ACC112 (cell line): ENCODE results near the gene RTN4.

Source experiments
- H2AFZ ChIP-seq: fragments of 200-600 bp; sonication (generic); one replicate; pipeline ENCODE4 v1.6.0; 2017; ENCODE audit warnings: antibody characterized with exemption, low read length; ENCODE audit not compliant: unreplicated experiment
- H3K27ac ChIP-seq: fragments of 200-600 bp; sonication (generic); 2 replicates; pipeline ENCODE4 v1.5.1; 2014; ENCODE audit warnings: low read depth, mild to moderate bottlenecking, antibody characterized with exemption, low read length, moderate library complexity
- H3K27me3 ChIP-seq: fragments of 200-600 bp; sonication (generic); 2 replicates; pipeline ENCODE4 v1.6.1; 2014; ENCODE audit warnings: mild to moderate bottlenecking, antibody characterized with exemption, low read length, moderate library complexity, mixed read lengths; ENCODE audit not compliant: insufficient read depth
- H3K36me3 ChIP-seq: fragments of 200-600 bp; sonication (generic); 2 replicates; pipeline ENCODE4 v1.6.1; 2016; ENCODE audit warnings: mild to moderate bottlenecking, antibody characterized with exemption, low read length, moderate library complexity, mixed read lengths; ENCODE audit not compliant: insufficient read depth
- H3K4me1 ChIP-seq: fragments of 200-600 bp; sonication (generic); one replicate; pipeline ENCODE4 v1.6.1; 2016; ENCODE audit warnings: low read length, mixed read lengths; ENCODE audit not compliant: insufficient read depth, unreplicated experiment, control insufficient read depth
- H3K4me3 ChIP-seq: fragments of 200-600 bp; sonication (generic); 2 replicates; pipeline ENCODE4 v1.5.1; 2014; ENCODE audit warnings: mild to moderate bottlenecking, low read depth, low read length
- H3K79me2 ChIP-seq: fragments of 200-600 bp; sonication (generic); one replicate; pipeline ENCODE4 v1.6.0; 2016; ENCODE audit warnings: low read length; ENCODE audit not compliant: control insufficient read depth, unreplicated experiment, insufficient read depth

The RTN4 gene

DNA sequence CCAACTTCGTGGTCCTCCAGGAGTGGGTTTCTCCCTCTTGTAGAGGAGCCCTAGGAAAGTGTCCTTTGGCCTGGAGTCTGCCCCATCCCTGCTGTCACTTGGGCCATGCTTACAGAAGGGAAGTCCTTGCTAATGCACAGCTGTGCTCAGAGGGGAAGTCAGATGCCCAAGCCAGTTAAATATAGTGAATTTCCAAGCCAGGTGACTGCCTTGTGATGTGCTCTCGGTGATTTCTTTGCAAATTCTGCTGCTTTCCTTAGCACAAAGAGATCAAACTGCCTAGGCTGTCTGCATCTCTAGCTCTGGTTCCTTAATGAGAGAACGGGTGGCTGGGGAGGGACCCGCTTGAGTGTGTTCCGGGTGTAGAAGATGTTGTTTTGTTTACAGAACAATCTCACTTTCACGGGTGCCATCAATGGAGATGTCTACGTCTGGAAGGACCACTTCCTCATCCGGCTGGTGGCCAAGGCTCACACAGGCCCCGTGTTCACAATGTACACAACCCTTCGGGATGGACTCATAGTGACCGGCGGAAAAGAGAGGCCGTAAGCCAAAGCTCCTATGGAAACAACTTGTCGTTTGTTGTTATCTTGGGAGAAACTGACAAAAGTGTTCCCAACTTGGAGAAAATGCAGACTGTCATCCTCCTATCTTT lies 91.4 kb downstream of the RTN4 start:
- Histone ChIP-seq H3K79me2 (no peaks in the 10 kb centered on the region), H3K27me3 (no peaks in the 10 kb centered on the region), H2AFZ (no peak overlapping the region), H3K27ac (no peak overlapping the region), H3K4me1 (no peaks in the 10 kb centered on the region), H3K4me3 (no peak overlapping the region), H3K36me3 (no peaks in the 10 kb centered on the region)

- H2AFZ ChIP-seq, result no peak overlapping the region
- no peaks in the 10 kb centered on the region for H3K27me3 ChIP-seq
- H3K79me2 ChIP-seq, result no peaks in the 10 kb centered on the region
- H3K36me3 ChIP-seq, result no peaks in the 10 kb centered on the region
- peaks cover 9% of the 10 kb centered on the region for H3K4me1 ChIP-seq
- H3K4me3 ChIP-seq, result no peak overlapping the region
- H3K27ac ChIP-seq, result no peak overlapping the region
Observed at GRCh38 chr2:54957321-54957999, 92.8 kb downstream of the RTN4 start.

DNA sequence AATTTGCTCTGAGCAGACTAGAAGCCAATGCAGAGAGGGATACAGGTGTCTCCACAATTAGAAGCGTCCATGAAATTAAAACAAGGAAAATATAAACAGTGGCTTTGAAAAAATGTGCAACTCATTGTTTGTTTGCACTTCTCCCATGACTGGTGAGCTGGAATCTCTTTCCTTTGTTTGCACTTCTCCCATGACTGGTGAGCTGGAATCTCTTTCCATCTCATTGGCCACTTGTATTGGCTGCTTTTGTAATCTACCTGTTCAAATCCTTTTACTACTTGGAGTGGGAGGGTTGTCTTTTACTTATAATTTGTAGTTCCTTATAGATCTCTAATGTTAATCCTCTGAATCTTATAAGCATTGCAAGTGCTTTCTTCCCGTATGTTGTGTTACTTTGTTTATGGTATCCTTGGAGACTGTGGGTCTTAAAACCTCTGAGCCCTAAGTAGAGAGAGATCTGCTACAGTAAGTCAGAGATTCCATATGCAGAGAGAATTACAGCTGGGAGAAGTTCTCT lies 94.1 kb downstream of the RTN4 start:
- H3K79me2 ChIP-seq, result no peaks in the 10 kb centered on the region

DNA sequence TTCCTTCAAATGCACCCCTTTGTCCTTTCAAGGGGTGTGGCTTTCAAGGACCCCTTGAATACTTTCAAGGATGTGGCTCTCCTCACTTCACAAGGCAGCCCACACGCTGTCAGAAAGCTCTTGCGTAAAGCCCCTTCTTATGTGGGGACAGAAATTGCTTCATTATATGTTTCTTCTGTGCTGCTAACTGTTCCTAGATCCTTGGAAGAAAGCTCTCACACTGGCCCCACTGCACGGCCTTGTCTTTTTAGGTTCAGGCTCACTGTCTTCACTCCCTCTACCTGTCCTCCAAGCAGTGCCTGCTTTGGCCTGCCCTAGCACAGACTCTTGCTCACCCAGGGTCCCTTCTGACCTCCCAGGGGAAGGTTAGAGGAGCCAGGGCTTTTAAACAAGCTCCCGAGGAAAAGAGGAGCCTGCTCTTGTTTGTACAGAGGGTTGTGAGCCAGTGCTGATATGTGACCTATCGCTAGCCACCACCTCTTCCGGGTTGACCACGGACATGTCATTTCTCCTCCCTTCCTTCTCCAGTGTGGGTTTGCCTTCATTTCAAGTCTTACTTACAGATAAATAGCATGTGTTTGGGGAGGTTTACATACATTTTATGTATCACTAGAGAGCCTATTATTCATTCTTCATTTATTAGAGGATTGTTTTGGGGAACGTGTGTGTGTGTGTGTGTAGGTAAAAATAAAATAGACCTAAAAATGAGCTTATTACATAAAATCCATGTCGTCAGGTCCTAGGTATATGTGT lies 94.7 kb downstream of the RTN4 start:
- no peak overlapping the region for H3K27ac ChIP-seq
- no peaks in the 10 kb centered on the region for H3K36me3 ChIP-seq
- no peak overlapping the region for H3K4me3 ChIP-seq
- H3K4me1 ChIP-seq, result peaks cover 16% of the 10 kb centered on the region
- no peak overlapping the region for H2AFZ ChIP-seq
- no peaks in the 10 kb centered on the region for H3K27me3 ChIP-seq
- H3K79me2 ChIP-seq, result no peaks in the 10 kb centered on the region

More for the DNA sequence above, 94.1 kb downstream of the RTN4 start:
- H3K27ac ChIP-seq, result no peak overlapping the region
- H3K27me3 ChIP-seq, result no peaks in the 10 kb centered on the region
- H2AFZ ChIP-seq, result no peak overlapping the region
- H3K36me3 ChIP-seq, result no peaks in the 10 kb centered on the region
- no peak overlapping the region for H3K4me3 ChIP-seq
- peaks cover 16% of the 10 kb centered on the region for H3K4me1 ChIP-seq

- no peaks in the 10 kb centered on the region for H3K79me2 ChIP-seq
- peaks cover 16% of the 10 kb centered on the region for H3K4me1 ChIP-seq
- no peak overlapping the region for H3K27ac ChIP-seq
- H3K36me3 ChIP-seq, result no peaks in the 10 kb centered on the region
- H3K4me3 ChIP-seq, result no peak overlapping the region
- H2AFZ ChIP-seq, result no peak overlapping the region
- no peaks in the 10 kb centered on the region for H3K27me3 ChIP-seq
Observed at GRCh38 chr2:54954705-54955357, 95.4 kb downstream of the RTN4 start.

DNA sequence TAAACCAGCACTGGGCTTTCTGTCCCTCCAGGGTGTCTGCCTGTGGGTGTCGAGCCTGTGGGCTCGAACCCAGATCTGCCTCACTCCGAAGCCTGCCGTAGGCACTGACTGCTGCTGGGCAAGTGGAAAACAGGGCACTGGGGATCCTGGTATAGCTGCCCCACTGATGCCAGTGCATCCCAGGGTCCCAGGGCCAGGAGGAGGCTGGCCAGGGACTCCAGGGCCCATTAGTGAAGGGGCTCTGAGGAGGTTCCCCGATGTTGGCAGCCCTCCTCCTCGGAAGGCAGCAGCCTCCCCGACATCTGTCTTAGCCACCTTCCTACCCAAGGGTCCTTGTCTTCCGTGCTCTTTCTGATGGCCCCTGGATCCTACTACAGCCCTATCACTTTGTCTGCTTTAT lies 96.1 kb downstream of the RTN4 start:
- Histone ChIP-seq H2AFZ (no peak overlapping the region), H3K36me3 (no peaks in the 10 kb centered on the region), H3K27me3 (no peaks in the 10 kb centered on the region), H3K79me2 (no peaks in the 10 kb centered on the region), H3K27ac (no peak overlapping the region), H3K4me1 (peaks cover 16% of the 10 kb centered on the region), H3K4me3 (no peak overlapping the region)

DNA sequence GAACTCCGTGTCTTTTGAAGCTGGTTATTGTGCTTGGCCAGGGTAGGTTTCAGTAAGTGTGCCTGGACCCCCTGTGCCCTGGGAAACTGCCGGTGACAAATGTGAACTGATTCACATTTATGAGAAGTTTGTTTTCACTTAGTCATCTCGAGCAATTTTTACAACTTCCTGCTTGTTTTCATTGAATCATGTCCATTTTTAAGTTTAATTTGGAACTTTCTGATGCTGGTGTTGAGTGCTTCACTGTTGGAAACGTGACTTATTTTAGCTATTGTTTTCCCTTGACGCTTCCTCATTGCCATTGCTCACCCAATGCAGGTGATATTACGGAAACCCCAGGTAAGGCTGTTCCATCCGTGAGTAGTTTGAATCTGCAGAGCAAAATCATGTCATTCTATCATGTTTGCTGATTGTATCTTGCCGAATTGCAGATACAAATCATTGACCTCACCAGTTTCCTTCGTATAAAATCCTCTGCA lies 97.2 kb downstream of the RTN4 start:
- Histone ChIP-seq H3K4me3 (no peak overlapping the region), H3K36me3 (no peaks in the 10 kb centered on the region), H3K27me3 (no peaks in the 10 kb centered on the region)

GRCh38 chr2:54952425-54952824 lies 97.8 kb downstream of the RTN4 start:
- H3K27ac ChIP-seq, result no peak overlapping the region

More for the DNA sequence above, 97.2 kb downstream of the RTN4 start:
- Histone ChIP-seq H3K4me1 (peaks cover 16% of the 10 kb centered on the region), H2AFZ (no peak overlapping the region), H3K79me2 (no peaks in the 10 kb centered on the region), H3K27ac (no peak overlapping the region)

GRCh38 chr2:54950811-54951210 lies 99.4 kb downstream of the RTN4 start:
- Histone ChIP-seq H2AFZ (no peak overlapping the region), H3K79me2 (no peaks in the 10 kb centered on the region), H3K4me3 (no peak overlapping the region), H3K27ac (no peak overlapping the region), H3K36me3 (no peaks in the 10 kb centered on the region), H3K4me1 (peaks cover 23% of the 10 kb centered on the region), H3K27me3 (no peaks in the 10 kb centered on the region)

More at GRCh38 chr2:54952425-54952824, 97.8 kb downstream of the RTN4 start:
- no peaks in the 10 kb centered on the region for H3K36me3 ChIP-seq
- H3K4me3 ChIP-seq, result no peak overlapping the region
- no peak overlapping the region for H2AFZ ChIP-seq
- H3K4me1 ChIP-seq, result peaks cover 16% of the 10 kb centered on the region
- H3K79me2 ChIP-seq, result no peaks in the 10 kb centered on the region
- H3K27me3 ChIP-seq, result no peaks in the 10 kb centered on the region

DNA sequence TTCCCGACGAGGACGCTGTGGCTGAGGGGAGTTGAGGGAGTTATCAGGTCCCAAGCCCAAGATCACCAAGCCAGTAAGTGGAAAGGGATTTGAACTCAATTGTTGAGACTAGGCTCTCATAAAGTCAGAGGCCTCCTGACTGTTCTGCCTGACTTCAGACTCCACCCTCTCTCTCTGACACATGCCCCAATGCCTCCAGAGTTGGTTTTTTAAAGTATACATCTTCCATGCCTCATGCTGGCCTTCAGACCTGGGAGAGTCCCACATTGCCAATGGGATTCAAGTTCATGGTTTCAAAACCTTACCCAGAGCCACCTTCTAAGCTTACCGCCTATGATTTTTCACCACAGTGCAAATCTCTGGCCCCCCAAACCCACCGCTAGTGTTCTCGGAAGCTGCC lies 100.8 kb downstream of the RTN4 start:
- H3K27me3 ChIP-seq, result no peaks in the 10 kb centered on the region
- no peaks in the 10 kb centered on the region for H3K36me3 ChIP-seq
- no peak overlapping the region for H3K27ac ChIP-seq
- H2AFZ ChIP-seq, result no peak overlapping the region
- H3K79me2 ChIP-seq, result no peaks in the 10 kb centered on the region
- peaks cover 31% of the 10 kb centered on the region for H3K4me1 ChIP-seq
- no peak overlapping the region for H3K4me3 ChIP-seq
